ENCODE results near the gene STRN4.

GRCh38 chr19:46761418-46761831 is 15.2 kb upstream of the STRN4 start:
- no peak for TF ChIP-seq SNAI2 (CRISPR knock-in tag; IDR thresholded peaks at IDR 0.05)
- no peak for TF ChIP-seq CREB5 (CRISPR knock-in tag; IDR thresholded peaks at IDR 0.05; ENCODE audit: low read depth)
- TF ChIP-seq ZFP3 (CRISPR knock-in tag; IDR thresholded peaks at IDR 0.05), result no peak
- TF ChIP-seq ZNF565 (CRISPR knock-in tag; conservative IDR thresholded peaks at IDR 0.05; ENCODE audit: low read depth), result no peak
- no peak for TF ChIP-seq ARNTL (CRISPR knock-in tag; IDR thresholded peaks at IDR 0.05; ENCODE audit: borderline replicate concordance, low read depth)
- TF ChIP-seq TSHZ2 (CRISPR knock-in tag; IDR thresholded peaks at IDR 0.05), result no peak
- no peak for TF ChIP-seq ZFP30 (CRISPR knock-in tag; IDR thresholded peaks at IDR 0.05)
- no peak for TF ChIP-seq OSR1 (CRISPR knock-in tag; IDR thresholded peaks at IDR 0.05)
- no peak for TF ChIP-seq BACH2 (CRISPR knock-in tag; IDR thresholded peaks at IDR 0.05; ENCODE audit: borderline replicate concordance)
- TF ChIP-seq ZNF8 (CRISPR knock-in tag; IDR thresholded peaks at IDR 0.05), result no peak

All from SK-N-SH treated with all-trans-retinoic acid at 6 μM for 48 hours (cell line).